GM11168 (cell line): ENCODE data around the gene SENP1.

ENCODE experiments used
- in situ Hi-C: fragments of 300-500 bp; cut with MboI; formaldehyde crosslinking; loops from one replicate; pipeline ENCODE4 v1.12.0; 2022; ENCODE audit warnings: low sequenced_read_pairs; ENCODE audit not compliant: unreplicated experiment

Gene SENP1

DNA sequence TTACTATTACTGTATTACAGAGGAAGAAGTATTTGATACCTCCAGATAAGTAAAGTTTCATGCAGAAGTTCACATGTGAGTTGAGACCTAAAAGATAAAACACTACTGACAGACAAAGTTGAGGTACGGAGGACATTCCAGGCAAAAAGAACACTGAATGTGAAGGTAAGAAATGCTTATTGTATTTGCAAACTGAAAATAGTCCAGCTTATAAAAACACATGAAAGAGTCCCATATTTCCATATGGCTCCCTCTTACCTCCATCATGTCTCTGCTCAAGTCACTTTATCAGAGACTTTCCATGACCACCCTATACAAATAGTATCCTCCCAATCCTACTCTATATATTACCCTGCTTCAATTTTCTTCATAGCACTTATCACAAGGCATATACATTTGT lies 35.8 kb downstream of the SENP1 start:
- in situ Hi-C loops = no loop called here

DNA sequence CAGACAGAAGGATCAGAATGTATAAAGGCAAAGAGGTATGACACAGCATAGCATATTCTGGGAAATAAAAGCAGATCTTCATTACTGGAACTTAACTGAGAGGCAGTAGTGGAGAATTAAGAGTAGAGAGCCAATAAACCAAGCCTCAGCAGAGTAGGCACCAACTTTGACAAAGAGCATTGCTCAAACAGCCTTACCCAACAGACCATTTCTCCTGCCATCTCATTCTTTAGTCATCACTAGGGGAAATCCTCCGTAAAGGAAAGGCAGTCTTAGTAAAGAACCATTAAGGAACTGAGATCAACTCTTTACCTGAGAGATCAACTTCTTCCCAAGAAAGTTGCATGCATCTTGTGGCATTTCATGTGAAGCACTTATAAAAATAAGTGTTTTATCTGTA lies 36.6 kb downstream of the SENP1 start:
- in situ Hi-C loops = no loop called here

DNA sequence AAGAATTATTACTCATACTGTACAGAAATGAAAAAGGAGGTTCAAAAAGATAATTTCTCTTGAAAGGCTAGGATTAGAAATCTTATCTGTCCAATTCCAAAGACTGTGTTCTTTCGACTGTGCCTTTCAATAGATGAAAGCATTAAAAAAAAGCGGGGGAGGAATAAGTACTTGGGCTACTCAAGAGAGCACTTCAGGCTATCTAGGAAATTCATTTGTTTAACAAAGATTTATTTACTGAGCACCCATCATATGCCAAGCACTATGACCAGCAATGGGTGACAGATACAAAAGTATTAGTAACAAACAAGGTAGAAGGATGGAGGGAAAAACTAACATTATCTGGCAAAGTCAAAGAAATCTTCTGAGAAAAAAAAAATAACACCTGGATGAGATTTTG lies 37.4 kb downstream of the SENP1 start:
- in situ Hi-C loops = no loop called here

DNA sequence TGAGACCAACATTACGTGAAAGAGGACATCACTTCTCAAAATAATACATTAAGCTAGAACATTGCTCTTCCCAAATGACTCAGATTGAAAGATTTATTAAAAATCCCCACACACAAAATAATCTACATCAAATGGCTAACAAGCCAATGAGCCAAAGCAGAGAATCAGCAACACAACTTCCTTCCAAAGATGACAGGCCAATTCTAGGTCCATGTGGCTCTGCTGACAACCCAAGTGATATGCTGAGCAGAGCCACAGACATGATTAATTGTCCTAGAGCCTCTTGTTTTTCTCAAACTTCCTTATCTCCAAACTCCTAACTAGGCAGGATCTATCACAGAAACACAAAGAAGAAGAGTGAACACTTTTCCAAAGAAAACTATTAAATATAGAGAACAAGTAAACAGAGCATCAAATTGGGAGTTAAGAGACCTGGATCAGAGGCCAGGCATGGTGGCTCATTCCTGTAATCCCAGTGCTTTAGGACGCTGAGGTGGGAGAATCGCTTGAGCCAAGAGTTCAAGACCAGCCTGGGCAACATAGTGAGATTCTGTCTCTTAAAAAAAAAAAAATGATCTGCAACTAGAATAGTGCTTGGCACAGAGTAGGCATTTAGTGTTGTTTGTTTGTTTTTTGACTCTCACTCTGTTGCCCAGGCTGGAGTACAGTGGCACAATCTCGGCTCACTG lies 38.5 kb downstream of the SENP1 start:
- in situ Hi-C loops = no loop called here

DNA sequence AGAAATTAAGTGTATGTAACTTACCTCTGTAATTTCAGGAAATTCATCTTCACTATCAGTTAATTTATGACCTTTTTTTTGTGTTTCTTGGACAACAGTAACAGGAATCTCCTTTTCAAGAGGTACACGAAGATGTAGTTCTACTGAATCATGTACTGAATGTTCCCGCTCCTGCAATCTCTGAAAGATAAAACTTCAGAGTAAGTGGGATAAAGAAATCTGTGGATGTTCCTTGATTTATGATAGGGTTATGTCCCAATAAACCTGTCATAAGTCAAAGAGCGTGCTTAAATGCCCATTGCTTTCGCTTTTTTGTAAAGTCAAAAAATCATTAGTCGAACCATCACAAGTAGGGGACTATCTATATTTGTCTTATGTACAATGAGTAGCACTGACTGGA lies 40.8 kb downstream of the SENP1 start:
- in situ Hi-C loops = no loop called here

DNA sequence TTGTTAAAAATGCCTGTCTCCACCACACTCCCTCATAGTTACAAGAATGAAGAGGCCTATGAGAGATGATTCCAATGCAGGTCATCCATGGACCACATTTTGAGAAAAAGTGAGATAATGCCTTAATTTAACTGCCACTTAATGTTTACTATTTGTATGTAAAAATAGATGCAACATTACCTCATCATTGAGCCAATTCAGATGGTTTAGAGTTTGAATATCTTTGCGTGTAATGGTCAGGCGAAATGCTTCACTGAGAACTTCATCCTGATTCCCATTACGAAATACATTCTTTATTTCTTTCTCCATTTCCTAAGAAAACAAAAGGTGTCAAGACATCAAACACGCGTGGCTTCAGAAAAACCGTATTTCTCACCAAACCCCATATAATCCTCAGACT lies 42.3 kb downstream of the SENP1 start:
- in situ Hi-C loops = no loop called here

DNA sequence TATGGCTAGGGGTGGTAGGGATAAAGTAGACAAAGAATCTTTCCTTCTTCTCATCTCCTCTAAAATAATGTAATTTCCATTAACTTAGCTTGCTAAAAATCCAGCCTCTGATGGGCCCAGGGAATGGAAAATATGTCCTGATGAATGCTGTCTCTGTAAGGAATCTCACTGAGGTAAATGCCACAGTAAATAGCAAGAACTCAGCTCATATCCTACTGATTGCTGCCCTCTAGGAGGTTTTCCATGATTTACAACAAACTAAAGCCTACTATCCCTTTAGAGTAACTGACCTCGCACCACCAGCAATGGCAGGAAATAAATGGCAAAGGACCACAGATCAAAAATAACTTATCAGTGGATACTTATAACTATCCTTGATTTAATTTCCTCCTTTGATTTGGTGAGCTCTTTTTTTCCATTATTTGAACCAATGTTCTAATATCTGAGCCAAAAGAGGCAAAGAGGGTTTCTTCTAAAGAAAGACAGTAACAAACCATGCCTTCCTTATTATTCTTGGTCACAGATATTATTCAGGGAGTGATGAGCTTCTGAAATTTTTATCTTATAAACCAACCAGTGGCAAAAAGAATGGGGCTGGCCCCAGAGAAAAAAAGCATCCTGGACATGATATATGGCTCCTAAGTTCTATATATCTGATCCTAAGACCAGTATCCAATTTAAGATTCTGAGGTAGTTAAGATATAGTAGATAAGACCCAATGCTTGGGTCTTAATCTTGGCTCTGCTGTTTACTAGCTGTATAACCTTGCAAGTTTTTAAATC lies 43.8 kb downstream of the SENP1 start:
- in situ Hi-C loops = no loop called here

DNA sequence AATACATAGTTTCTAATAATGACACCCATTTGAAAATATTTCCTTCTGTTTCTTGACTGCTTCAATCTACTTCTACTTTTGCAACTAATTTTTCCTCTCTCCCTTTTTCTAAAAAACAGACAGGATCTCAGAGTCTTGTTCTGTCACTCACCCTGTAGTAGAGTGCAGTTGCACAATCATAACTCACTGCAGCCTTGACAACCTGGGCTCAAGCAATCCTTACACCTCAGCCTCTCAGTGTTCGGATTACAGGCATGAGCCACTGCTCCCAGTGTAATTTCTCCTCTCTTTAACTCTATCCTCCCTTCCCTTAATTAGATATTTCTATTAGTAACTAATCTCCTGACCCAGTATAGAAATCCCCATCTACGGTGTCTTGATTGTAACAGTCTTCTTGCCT lies 45.4 kb downstream of the SENP1 start:
- in situ Hi-C loops = no loop called here

DNA sequence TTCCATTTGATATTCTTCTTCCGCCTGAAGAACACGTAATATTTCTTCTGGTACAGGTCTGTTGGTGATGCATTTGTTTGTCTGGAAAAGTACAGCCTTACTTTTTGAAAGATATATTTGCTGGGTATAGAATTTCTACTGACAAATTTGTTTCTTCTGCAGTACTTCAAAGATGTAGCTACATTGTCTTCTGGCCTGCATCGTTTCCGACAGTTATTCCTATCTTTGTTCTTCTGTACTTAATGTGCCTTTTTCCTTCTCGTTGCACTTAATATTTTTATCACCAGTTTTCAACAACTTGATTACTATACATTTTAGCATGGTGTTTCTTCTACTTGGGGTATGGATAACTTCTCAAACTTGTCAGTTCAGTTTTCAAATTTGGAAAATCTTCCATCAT lies 47.1 kb downstream of the SENP1 start:
- in situ Hi-C loops = no loop called here

DNA sequence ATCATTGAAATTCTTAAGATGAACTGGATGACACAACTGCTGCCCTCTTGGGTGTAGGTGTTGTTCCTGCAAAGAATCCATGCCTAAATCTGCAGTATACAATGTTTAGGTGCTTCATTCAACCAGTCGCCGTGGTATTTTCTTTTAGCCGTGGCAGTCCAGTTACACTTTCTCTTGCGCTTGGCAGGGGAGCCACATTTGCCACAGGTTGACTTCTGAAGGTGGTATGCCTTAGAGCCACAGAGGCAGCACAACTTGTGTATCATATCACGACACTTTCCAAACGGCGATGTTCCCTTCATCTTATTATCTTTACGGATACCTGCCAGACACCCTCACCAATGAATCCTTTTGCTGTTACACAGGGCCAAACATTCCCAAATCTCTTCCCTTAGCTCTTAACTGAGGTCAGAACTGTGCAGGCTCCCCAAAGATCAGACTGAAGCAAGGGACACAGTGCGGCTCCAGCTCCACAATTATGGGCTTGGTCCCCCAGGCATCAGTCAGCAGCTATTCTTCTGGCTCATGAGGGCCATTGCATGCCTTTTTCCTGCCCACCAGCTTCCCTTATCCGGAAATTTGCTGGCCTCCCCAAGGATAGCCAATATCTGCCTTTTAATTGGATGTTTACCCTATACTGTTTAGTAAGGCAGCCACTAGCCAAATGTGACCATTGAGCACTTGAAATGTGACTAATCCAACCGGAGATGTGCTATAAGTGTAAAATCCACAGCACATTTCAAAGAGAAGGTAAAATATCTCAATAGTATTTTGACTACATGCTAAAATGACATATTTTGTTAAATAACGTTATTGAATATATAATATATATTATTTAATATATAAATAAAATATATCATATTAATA lies 50.7 kb downstream of the SENP1 start:
- in situ Hi-C loops = no loop called here

DNA sequence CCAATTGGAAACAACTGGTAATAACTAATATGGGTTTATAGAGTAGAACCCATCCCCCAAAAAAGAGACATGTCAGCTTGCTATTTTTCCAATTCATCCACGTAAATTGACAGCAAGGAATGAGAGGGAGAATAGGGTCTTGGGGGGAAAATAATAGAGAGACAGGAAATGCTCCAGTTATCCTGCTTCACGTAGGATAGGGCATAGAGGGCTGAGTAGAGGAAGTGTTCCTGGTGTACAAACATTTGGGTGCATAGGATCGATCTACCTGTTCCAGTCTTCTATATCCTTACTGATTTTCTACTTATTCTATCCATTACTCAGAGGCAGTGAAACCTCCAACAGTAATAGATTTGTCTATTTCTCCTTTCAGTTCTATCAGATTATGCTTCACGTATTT lies 52.0 kb downstream of the SENP1 start:
- in situ Hi-C loops = no loop called here

DNA sequence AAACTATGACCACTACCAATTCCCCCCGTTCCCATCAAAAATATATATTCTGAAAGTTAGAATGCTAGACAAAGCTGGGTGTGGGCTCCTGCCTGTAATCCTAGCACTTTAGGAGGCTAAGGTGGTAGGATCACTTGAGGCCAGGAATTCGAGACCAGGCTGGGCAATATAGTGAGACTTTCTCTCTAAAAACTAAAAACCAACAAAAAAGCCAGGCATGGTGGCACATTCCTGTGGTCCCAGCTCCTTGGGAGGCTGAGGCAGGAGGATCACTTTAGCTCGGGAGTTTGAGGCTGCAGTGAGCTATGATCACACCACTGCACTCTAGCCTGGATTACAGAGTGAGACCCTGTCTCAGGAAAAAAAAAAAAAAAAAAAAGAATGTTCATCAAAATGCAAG lies 52.8 kb downstream of the SENP1 start:
- in situ Hi-C loops = no loop called here

DNA sequence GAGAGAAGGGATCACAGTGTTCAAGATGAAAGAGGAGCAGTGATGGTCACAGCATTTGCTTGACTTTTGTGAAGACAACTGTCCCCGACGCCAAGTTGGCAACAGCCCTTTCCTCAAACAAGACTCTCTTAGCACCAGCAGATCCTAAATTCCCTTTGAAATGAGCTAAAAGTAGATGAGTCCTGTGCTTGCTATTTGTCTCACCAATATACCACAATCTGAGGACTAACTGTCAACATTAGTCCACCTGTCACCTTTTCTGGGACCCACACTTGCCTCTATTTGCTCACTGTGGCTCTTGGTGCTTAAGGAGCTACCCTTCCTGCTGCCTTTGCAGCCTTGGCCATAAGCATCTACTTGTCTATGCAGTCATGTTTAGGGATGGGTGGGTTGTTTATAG lies 54.2 kb downstream of the SENP1 start:
- in situ Hi-C loops = no loop called here

DNA sequence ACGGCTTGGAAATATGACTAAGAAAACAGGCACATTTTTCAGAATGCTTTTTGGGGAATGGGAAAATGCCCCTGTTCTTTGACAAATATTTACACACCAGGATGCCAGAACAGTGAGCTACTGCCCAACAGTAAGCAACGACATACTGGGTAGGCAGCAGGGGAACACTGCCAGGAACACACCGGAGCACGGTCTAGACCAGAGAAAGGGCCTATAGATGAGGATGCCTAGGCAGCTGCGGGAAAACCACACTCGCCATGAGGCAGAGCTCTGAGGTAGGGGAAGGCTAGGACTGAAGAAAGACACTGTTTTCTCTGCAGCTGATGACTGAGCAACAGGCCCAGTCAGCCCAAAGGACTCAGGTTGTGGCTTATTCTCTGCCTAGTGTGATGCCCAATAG lies 55.7 kb downstream of the SENP1 start:
- in situ Hi-C loops = no loop called here

DNA sequence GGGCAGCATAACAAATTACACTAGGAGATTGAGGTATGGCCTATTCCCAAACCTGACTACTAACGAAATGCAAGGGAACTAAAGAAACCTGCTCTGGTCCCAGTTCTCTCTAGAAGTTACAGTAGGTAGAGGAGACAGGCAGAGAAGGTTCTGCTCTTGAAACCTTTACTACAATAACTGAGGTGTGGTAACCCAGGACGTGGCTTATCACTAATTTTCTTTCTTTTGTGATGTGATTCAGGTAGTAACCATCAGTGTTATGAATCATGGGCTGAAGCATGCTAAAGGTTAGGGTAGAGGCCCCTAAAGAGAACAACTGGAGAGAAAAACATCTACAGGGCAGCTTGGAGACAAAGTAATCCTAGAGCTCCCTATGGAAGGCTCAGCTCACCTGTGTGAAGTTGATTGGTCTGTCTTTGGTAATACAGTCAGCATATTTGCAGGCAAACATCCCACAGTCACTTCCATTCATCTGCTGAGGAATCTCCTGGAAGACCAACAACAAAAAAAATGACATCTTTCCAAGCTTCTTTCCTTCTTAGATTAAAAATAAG lies 59.8 kb downstream of the SENP1 start:
- in situ Hi-C loops = no loop called here

DNA sequence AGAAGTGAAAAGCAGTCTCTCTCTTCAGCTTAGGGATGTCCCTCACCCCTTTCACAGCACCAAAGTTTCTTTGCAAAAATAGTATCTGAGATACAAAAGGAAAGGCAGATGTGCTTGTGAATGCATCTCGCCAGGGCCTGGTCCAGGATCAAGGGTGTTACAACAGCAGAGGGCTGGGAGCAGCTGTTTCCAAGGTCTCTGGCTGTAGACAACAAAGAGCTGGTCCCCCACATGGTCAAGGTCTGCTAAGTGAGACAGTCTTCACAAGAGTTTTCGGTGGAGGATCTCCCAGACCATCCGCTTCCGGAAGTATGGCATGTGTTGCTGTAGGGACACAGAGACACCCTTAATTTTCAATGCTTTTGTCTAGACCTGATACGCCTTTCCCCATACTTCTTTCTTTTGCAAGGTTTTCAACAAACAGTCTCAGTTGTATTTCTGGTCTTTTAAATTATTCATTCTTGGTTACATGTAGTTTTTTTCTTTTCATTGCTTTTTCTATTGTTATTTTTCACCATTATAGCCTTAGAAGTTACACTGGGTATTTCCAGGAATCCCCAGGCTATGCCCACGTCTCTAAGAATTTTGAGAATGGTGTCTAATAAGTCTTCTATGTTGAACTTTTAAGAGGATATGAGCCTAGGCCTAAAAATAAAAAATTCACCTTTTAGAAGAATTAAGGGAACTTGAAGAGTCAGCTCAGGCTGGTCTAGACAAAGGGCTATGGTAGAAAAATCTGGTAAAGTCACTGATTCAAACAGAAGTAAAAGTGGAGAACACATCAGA lies 60.6 kb downstream of the SENP1 start:
- in situ Hi-C loops = no loop called here

DNA sequence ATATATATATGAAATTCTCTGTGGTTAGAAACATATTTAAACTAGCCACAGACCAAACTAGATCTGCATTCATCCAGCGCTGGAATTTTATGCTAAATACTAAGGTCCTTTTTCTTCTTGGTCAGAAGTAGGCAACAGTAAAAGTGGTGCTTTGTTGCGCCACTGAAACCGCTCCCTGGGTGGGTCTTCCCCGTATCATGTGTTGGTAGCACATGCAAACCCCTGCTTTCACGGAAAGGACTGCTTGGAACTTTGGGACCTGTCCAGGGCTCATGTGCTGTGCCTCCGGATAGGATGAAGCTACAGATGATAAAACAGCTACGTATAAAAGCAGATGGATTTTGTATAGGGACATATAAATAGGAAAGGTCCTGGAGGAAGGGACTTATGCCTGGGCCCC lies 61.5 kb downstream of the SENP1 start:
- in situ Hi-C loops = no loop called here

DNA sequence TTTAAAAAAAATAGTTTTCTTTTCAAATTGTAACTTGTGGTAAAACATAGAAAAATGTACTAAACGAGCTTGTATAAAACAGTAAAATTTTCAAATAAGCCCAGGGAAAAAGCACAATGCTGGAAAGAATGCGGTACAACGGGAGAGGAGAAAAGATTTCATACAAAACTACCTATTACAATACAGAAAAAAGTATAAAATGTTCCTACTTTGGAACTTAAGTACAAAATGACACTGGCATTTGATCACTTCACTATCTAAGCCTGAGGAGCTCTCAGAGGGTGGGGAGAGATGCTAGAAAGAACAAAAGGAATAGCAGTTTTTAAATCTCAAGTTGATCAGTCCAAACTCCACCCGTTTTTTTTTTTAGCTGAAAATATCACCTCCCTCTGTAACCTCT lies 62.1 kb downstream of the SENP1 start:
- in situ Hi-C loops = no loop called here

DNA sequence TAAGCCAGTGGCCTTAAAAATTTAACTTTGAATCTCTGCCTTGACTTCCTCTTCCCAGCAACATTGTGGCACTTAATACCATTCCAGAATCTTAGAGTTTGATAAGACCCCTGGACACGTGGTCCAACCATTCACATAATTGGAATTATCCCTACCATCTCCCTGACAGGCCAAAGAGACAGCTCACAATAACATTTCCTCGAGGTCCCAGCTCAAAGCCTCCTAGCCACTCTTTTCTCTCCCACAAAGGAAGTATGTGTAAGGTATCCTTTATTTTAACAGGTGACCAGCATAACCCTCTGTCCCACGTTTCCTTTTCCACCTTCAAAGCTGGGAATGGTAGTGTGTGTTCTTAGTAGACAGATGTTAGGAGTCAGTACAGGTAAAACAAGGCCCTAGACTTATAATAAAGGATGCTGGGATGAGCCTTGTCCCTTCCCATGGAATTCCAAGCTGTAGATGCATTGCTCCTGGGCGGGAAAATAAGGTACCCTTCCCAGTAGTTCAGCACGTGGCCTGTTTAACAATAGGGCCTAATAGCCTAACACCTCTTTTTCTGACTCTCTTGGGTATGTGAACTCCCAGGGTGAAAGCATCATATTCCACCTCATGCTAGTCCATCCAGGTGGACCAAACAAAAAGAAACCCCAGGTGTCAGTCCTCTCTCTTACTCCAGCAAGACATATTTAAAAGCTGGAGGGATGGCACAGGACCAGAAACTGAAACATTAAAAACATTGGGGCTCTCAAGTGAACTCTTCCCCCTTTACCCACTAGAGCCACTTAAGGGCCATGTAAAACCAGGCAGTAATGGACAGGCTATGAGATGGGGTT lies 64.1 kb downstream of the SENP1 start:
- in situ Hi-C loops = no loop called here
